Measurements from ENCODE around the gene ZNF581.

The ZNF581 gene

DNA sequence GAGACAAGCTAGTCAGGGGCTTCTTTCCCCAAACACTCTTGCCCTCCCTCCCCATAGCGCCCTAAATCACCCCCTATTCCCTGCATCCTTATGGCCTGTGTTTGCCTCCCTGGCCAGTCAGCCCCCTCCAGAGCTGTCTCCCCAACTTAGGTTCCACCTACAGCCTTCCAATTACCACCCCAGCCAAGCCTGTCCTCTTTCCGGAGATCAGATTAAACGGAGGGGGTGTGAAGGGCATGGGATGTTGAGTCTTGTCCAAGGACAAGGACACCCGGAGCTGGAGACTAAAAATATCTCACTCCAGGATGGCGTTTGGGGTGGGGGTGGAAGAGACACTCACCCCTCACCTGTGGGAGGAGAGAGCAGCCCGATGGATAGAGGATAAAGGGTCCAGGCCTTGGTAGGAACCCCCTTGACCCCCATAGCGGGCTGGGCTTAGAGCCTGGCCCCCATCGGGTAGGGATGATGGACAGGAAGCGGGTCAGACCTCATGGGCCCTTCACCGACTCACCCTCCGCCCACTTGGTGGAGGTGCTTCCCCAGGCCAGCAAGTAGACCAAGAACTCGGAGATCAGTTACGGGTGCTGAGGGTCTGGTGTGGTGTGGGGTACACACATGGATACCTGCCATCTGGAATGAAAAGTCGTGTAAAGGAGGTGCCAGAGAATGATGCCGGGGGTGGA, 32.0 kb upstream of the ZNF581 start:
- FAIRE-seq (no peak), DNase-seq (ENCODE audit: insufficient read length, low spot score) (no peak)

DNA sequence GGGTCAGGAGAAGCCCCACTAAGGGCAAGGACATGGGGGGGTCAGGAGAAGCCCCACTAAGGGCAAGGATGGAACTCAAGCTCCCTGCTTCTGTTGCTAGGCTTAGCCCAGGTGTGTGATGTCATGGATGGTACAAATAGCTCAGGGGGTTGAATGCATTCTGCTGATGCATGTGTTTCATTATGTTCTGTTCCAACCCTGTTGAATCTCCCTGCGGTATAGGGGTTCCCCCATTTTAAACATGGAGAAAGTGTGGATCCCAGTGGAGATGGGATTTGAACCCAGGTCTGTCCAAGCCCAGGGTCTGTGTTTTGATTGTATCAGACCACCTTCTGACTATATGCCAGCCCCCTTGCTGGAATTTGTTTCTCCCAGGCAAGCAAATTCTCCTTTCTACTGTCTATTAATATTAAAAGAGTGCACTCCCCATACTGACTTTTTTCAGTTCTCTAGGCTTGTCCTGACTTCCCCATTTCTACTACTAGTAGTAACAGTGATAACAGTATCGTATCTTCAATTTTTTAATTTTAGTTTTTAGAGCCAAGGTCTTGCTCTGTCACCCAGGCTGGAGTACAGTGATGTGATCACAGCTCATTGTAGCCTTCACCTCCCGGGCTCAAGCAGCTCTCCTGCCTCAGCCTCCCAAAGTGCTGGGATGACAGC, 31.3 kb upstream of the ZNF581 start:
- no peak for FAIRE-seq
- no peak for DNase-seq (ENCODE audit: insufficient read length, low spot score)

DNA sequence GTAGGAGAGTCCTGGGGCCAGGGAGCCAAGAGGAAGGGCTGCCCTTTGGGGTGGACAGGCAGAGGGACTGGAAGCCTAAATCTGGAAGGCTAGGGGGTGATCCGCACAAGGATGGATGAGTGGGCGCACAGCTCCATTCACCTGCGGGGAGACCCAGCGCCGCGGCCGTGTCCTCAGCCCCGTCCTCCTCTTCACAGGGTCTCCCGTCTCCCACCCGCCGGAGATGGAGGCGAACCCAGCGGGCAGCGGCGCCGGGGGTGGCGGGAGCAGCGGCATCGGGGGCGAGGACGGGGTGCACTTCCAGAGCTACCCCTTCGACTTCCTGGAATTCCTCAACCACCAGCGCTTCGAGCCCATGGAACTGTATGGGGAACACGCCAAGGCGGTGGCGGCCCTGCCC, 30.1 kb upstream of the ZNF581 start:
- no peak for DNase-seq (ENCODE audit: insufficient read length, low spot score)
- FAIRE-seq = no peak

DNA sequence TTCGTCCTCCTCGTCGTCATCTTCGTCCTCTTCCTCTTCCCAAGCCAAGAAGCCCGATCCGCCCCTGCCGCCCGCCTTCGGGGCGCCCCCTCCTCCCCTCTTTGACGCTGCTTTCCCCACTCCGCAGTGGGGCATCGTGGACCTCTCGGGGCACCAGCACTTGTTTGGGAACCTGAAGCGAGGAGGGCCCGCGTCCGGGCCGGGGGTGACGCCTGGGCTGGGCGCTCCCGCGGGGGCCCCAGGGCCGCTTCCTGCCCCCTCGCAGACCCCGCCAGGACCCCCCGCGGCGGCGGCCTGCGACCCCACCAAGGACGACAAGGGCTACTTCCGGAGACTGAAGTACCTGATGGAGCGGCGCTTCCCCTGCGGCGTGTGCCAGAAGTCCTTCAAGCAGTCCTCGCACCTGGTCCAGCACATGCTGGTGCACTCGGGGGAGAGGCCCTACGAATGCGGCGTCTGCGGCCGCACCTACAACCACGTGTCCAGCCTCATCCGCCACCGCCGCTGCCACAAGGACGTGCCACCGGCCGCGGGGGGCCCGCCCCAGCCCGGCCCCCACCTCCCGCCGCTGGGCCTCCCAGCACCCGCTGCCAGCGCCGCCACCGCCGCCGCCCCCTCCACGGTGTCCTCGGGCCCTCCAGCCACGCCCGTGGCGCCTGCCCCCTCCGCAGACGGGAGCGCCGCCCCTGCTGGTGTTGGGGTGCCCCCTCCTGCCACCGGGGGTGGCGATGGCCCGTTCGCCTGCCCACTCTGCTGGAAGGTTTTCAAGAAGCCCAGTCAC, 29.3 kb upstream of the ZNF581 start:
- no peak for FAIRE-seq

DNA sequence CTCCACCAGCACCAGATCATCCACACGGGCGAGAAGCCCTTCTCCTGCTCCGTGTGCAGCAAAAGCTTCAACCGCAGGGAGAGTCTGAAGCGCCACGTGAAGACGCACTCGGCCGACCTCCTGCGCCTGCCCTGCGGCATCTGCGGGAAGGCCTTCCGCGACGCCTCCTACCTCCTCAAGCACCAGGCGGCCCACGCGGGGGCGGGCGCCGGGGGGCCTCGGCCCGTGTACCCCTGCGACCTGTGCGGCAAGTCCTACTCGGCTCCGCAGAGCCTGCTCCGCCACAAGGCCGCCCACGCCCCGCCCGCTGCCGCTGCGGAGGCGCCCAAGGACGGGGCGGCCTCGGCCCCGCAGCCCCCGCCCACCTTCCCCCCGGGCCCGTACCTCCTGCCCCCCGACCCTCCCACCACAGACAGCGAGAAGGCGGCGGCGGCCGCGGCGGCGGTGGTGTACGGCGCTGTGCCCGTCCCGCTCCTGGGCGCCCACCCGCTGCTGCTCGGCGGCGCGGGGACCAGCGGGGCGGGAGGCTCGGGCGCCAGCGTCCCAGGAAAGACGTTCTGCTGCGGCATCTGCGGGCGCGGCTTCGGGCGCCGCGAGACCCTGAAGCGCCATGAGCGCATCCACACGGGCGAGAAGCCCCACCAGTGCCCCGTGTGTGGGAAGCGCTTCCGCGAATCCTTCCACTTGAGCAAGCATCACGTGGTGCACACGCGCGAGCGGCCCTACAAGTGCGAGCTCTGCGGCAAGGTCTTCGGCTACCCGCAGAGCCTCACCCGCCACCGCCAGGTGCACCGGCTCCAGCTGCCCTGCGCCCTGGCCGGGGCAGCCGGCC, 28.5 kb upstream of the ZNF581 start:
- no peak for FAIRE-seq

More for the DNA sequence above, 29.3 kb upstream of the ZNF581 start:
- no peak for DNase-seq (ENCODE audit: insufficient read length, low spot score)

DNA sequence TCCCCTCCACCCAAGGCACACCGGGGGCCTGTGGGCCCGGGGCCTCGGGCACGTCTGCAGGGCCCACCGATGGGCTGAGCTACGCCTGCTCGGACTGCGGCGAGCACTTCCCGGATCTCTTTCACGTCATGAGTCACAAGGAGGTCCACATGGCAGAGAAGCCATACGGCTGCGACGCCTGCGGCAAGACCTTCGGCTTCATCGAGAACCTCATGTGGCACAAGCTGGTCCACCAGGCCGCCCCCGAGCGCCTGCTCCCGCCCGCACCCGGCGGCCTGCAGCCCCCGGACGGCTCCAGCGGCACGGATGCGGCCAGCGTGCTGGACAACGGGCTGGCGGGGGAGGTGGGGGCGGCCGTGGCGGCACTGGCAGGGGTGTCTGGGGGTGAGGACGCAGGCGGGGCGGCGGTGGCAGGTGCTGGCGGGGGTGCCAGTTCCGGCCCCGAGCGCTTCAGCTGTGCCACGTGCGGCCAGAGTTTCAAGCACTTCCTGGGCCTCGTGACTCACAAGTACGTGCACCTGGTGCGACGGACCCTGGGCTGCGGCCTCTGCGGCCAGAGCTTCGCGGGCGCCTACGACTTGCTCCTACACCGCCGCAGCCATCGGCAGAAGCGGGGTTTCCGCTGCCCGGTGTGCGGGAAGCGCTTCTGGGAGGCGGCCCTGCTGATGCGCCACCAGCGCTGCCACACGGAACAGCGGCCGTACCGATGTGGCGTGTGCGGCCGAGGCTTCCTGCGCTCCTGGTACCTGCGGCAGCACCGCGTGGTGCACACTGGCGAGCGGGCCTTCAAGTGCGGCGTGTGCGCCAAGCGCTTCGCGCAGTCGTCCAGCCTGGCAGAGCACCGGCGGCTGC, 27.7 kb upstream of the ZNF581 start:
- DNase-seq (ENCODE audit: insufficient read length, low spot score) (no peak), FAIRE-seq (no peak)

More for the DNA sequence above, 28.5 kb upstream of the ZNF581 start:
- DNase-seq (ENCODE audit: insufficient read length, low spot score) = no peak

DNA sequence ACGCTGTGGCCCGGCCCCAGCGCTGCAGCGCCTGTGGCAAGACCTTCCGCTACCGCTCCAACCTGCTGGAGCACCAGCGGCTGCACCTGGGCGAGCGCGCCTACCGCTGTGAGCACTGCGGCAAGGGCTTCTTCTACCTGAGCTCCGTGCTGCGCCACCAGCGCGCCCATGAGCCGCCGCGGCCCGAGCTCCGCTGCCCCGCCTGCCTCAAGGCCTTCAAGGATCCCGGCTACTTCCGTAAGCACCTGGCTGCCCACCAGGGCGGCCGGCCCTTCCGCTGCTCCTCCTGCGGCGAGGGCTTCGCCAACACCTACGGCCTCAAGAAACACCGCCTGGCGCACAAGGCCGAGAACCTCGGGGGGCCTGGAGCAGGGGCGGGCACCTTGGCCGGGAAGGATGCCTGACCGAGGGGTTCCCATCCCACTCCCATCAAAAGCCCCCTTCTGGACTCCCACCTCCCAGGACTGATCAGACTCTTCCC, 27.0 kb upstream of the ZNF581 start:
- DNase-seq (ENCODE audit: insufficient read length, low spot score) = no peak

DNA sequence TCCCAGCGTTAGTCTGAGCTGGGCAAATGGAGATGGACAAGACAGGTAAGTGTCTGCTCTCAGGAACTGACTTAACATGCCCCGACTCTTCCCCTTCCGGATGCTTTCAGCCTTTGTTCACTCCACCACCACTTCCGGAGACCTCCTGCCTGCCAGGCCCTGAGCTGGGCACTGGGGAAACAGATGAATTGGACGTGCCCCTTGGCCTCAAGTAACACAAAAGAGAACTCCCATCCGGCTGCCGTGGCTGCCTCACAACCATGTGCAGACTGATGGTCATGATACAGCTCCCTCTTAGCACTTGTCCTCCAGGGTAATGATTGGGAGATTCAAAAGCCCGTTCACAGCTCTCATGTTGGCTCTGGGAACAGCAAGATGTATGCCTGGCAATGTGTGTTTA, 26.0 kb upstream of the ZNF581 start:
- no peak for FAIRE-seq

More for the DNA sequence above, 27.0 kb upstream of the ZNF581 start:
- FAIRE-seq = no peak

DNA sequence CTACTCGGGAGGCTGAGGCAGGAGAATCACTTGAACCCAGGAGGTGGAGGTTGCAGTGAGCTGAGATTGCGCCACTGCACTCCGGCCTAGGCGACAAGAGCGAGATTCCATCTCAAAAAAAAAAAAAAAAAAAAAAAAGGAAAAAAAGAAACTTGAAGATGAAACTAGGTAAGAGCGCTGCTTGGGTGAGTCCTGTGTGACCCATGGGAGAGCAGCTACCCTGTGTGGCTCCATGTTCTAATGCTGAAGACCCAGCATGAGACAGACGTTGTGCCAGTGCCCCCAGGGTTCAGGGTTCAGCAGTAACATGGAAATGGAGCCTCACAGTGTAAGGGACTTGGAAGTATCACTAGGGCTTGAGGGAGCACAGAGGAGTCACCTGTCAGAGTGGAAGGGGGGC, 25.0 kb upstream of the ZNF581 start:
- DNase-seq (ENCODE audit: insufficient read length, low spot score) = no peak
- FAIRE-seq = no peak

More for the DNA sequence above, 26.0 kb upstream of the ZNF581 start:
- no peak for DNase-seq (ENCODE audit: insufficient read length, low spot score)

DNA sequence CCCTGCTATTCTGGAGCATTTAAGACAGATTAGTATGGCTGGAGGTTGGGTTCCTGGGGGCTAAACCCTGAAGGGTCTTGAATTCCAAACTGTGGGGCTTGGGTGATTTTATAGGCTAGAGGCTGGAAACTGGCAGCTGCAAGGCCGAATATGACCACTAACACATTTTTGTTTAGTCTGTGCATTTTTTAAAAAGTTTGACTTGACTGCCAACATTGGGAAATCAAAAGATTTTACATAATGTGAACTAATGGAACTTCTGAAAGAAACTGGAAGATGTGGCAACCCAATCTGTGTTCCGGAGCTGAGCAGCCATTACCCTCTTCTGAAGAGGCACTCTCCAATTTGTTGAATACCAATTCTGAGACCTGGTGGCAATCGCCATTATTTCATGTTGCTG, 24.2 kb upstream of the ZNF581 start:
- DNase-seq (ENCODE audit: insufficient read length, low spot score) = no peak

DNA sequence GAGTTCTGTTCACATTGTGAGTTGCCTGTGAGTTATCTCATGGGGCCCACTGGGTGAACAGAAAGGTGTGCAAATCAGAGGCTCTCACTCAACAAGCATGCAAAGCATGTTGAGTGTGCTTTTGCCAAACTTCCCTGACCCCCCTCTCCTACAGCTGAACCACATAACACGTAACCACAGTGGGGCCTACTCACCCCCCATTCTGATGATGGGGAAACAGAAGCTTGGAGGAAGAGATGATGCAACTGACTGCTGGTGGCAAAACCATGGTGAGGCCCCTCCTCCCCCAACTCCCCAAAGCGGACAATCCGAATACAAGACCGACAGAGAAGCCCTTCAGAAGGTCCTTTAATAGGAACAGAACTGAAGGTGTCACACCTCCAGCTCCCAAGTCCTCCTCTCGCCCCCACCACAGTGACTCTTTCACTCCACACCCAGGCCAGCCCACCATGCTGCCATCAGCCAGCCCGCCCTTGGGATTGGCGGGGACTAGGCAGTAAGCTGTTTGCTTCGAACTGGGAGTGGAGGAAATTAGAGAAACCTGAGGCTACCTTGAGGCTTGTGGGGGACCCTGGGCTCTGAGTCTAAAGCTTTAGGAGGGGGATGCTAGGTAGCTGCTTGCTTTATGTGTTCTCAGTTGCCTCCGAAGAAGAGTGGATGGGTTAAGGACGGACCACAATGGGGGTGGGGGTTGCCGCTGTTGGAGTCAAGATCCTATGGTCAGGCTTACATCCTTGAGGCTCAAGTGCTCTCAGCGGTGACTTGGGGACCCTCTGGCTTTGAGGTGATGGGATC, 22.8 kb upstream of the ZNF581 start:
- DNase-seq (ENCODE audit: insufficient read length, low spot score) = no peak
- FAIRE-seq = no peak

More for the DNA sequence above, 24.2 kb upstream of the ZNF581 start:
- no peak for FAIRE-seq

DNA sequence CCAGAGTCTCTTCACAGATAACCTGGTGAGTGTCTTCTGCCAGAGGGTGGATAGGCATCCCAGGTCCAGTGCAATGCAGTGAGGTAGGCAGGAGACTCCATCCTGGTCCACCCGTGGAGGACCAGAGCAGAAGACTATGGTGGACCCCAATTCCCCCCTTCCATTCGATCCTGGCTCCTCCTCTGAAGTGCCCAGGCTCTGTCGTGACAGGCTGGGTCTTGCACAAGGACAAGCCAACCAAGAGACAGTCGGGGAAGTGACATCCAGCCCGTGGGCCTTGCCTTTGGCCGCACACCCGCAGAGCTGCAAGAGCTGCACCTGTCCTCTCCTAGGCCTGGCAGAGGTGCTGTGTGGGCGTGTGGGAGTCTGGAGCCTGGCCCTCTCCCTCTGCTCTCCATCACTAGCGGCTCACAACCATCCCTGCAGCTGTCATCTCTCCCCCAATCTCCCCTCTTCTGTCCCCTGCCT, 22.2 kb upstream of the ZNF581 start:
- DNase-seq (ENCODE audit: insufficient read length, low spot score) (no peak), FAIRE-seq (no peak)

DNA sequence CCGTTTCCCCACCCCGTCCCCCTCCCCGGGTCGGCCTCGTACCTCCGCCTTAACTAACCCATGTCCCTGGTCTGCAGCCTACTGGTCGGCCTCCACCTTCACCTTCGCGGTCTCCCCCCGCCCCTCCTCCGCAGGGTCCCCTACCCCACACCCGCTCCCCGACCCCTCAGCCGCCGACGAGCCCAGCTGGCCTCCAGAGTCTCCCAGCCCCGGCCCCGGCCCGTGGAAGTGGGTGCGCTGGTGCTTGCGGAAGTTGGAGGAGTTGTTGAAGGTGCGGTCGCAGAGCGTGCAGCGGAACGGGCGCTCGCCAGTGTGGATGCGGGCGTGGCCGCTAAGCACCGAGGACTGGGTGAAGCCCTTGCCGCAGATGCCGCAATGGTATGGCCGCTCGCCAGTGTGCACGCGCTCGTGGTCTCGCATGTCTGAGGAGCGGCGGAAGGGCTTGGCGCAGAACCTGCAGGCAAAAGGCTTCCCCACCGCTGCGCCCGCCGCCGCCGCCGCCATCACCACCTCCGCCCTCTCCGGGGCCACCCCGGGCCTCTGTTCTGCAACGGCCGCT, 21.7 kb upstream of the ZNF581 start:
- FAIRE-seq (no peak), DNase-seq (ENCODE audit: insufficient read length, low spot score) (no peak)

DNA sequence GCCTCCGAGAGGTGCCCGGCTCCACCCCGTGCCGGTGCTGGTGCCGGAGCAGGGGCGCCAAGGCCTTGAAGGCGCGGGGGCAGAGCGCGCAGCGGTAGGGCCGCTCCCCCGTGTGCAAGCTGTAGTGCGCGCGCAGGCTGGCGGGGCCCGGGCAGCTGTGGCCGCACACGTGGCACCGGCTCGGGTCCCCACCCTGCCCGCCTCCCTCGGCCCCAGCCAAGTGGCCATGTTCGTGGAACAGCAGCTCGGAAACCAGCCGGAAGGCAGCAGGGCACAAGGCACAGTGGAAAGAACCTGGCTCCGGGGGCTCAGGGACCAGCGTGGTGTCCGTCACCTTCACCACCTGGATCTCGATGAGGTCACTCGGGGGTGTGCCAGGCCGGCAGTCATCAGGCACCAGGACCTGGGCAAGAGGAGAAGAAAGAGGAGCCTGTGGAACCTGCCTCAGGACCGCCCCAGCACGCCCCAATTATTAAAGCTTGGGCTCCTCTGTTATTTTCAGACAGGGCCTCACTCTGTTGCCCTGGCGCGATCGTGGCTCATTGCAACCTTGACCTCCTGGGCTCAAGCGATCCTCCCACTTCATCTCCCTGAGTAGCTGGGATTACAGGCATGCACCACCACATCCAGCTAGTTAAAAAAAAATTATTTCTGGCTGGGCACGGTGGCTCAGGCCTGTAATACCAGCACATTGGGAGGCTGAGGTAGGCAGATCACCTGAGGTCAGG, 21.0 kb upstream of the ZNF581 start:
- FAIRE-seq (no peak), DNase-seq (ENCODE audit: insufficient read length, low spot score) (no peak)

DNA sequence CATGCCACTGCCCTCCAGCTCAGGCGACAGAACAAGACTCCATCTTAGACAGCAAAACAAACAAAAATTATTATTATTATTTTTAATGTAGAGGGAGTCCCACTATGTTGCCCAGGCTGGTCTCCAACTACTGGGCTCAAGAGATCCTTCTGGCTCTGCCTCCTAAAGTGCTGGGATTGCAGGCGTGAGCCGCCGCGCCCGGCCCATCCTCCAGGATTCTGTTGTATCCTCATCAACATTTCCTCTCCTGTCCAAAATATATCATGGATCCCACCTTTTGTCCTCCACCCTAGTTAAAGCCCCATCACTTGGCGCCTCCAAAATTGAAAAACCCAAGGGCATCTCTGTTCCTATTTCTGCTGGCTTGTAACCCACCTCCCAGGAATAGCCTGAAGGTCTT, 20.3 kb upstream of the ZNF581 start:
- no peak for FAIRE-seq
- no peak for DNase-seq (ENCODE audit: insufficient read length, low spot score)

DNA sequence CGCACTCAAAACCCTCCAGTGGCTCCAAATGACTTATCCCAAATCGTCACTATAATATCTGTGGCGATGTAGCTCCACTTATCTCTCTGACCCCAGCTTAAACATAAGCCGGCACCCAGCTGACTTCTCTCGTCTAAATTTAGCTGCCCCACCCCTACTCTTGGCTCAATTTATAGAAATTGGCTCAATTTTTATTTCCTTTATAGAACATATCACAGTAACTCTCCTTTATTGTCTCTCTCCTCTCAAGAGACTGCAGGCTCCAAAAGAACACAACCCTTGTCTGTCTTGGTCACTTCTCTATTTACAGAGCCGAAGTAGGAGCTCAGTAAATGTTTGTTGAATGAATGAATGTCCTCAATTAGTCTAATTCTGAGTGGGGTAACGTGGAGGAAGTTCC, 19.9 kb upstream of the ZNF581 start:
- no peak for DNase-seq (ENCODE audit: insufficient read length, low spot score)
- FAIRE-seq = no peak

DNA sequence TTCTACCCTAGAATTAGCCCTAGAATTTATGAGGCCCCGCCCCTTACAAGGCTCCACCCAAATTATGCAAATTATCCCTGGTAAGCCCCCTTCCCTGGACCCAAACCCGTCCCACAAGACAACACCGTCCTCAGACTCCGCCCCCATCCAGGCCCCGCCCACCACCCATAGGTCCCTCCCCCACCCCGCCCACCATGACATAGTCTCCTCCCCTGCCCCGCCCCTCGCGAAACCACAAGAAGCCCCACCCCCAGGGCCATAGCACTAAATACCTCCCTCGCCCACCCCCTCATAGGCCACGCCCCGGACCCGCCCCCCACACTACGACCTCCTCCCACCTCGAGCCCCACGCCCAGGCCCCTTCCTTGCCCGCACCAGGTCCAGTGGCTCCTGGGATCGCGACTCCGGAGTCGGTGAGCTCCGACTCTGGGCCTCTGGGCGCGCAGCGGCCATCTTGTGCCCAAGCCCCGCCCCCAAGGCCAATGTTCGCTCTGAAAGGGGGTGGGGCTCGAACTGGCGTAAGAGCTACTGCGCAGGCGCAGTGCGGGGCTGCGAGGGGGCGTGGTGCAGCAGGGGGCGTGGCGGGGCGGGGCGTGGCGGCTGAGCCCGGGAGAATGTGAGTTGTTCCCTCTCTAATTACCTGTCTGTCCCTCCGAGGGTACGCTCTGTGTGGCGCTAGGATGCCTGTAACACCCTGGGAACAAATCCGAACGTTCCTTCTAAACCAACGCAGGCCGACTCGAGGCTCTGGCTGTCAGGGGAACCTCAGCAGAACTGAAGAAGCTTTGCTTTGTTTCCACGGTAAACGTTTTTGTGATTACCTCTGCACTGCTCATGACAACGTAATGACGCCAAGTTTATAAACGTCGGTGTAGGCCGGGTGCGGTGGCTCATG, 19.1 kb upstream of the ZNF581 start, which contains the start of gene ZNF784:
Gene ZNF784 (minus strand): TSS at position 458 of the 895 bp plus-strand sequence. CDS start 5 bp downstream, at position 453.
- FAIRE-seq (peak; percentile 97), DNase-seq (ENCODE audit: insufficient read length, low spot score) (peak; percentile 89)
